Endodermal cell (in vitro differentiated cells): ENCODE data around the gene TTC9B. TPM values are rescaled to one million over a fixed set of nuclear protein-coding genes. Genes with fewer than 3 reads are reported as not detected.
"Not testable (repeated sequence)": the region's sequence is repeated elsewhere in the genome, so short reads cannot be mapped to it uniquely, and the experiment has no call there.

Source experiments
- DNase-seq: peaks from one replicate; pipeline ENCODE4 v3.0.0-alpha.2; 2017
- H3K27ac ChIP-seq: 2 replicates; pipeline ENCODE4 v1.5.1; 2013; ENCODE audit warnings: mild to moderate bottlenecking, low read depth, low read length, moderate library complexity
- H3K27me3 ChIP-seq: 2 replicates; pipeline ENCODE4 v1.6.1; 2013; ENCODE audit warnings: mild to moderate bottlenecking, low read length, moderate library complexity; ENCODE audit not compliant: insufficient read depth, control insufficient read depth, poor library complexity, severe bottlenecking
- H3K36me3 ChIP-seq: 2 replicates; pipeline ENCODE4 v1.7.0; 2013; ENCODE audit warnings: mild to moderate bottlenecking, low read length, moderate library complexity; ENCODE audit not compliant: control insufficient read depth, insufficient read depth
- H3K4me1 ChIP-seq: one replicate; pipeline ENCODE4 v1.7.0; 2013; ENCODE audit warnings: low read length; ENCODE audit not compliant: control insufficient read depth, insufficient read depth
- H3K4me3 ChIP-seq: 2 replicates; pipeline ENCODE4 v1.5.1; 2013; ENCODE audit warnings: mild to moderate bottlenecking, low read length, moderate library complexity
- H3K9ac ChIP-seq: 2 replicates; pipeline ENCODE4 v1.6.1; 2013; ENCODE audit warnings: mild to moderate bottlenecking, low read length, moderate library complexity; ENCODE audit not compliant: poor library complexity, severe bottlenecking; ENCODE audit errors: extremely low read depth
- H3K9me3 ChIP-seq: 2 replicates; pipeline ENCODE4 v1.6.1; 2013; ENCODE audit warnings: mild to moderate bottlenecking, low read length, moderate library complexity; ENCODE audit not compliant: control insufficient read depth
- H3K27ac Mint-ChIP-seq: 2 replicates; pipeline ENCODE4 v1.8.0; 2020; ENCODE audit warnings: mixed read lengths
- H3K27me3 Mint-ChIP-seq: 2 replicates; pipeline ENCODE4 v1.8.0; 2021; ENCODE audit warnings: mild to moderate bottlenecking, mixed read lengths; ENCODE audit not compliant: insufficient read depth
- H3K36me3 Mint-ChIP-seq: 2 replicates; pipeline ENCODE4 v1.8.0; 2020; ENCODE audit warnings: low read depth, mixed read lengths
- H3K4me1 Mint-ChIP-seq: 2 replicates; pipeline ENCODE4 v1.8.0; 2020; ENCODE audit warnings: mixed read lengths
- H3K4me3 Mint-ChIP-seq: 2 replicates; pipeline ENCODE4 v1.8.0; 2020; ENCODE audit warnings: mild to moderate bottlenecking, moderate library complexity, mixed read lengths
- H3K9me3 Mint-ChIP-seq: 2 replicates; pipeline ENCODE4 v1.8.0; 2020; ENCODE audit warnings: mild to moderate bottlenecking, mixed read lengths
- CTCF ChIP-seq: fragments of 200-600 bp; sonication (generic); conservative IDR thresholded peaks from 2 replicates; pipeline ENCODE4 v1.5.0; 2021; ENCODE audit warnings: antibody characterized with exemption, mild to moderate bottlenecking
- WGBS, 2 experiments: methylation state at CpG; one replicate each; pipeline versions ENCODE4 v1.1.5 to v1.1.7; 2013; ENCODE audit warnings: missing lambda C conversion rate in 2 of 2, mixed read lengths in 1 of 2; ENCODE audit not compliant: insufficient coverage in 1 of 2, insufficient read length in 1 of 2; 5-methylcytosine and 5-hydroxymethylcytosine counted together
- total RNA-seq, 2 donors: library from RNA; stranded (reverse); fragmentation: NEBNext Ultra II Directional in 1 of 2; extraction: Animal tissue kit (Norgen Biotek cat#: 25700) in 1 of 2; gene quantifications; 2 replicates in 1 of 2; 3 replicates in 1 of 2; pipeline ENCODE4 v1.2.1, GENCODE V29; 2021

TTC9B gene
- total RNA-seq, 2 donors from 2014 or later, result not detected

DNA sequence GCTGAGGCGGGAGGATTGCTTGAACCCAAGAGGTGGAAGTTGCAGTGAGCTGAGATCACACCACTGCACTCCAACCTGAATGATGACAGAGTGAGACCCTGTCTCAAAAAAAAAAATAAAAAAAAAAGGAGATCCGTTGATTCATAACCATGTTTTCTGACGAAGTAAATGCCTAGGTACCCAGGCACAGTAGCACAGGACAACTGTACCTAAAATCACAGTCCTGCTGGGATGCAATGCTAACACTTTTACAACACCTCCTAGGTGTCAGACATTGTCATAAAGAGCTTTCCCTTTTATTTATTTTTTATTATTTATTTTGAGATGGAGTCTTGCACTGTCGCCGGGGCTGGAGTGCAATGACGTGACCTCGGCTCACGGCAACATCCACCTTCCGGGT is 2.5 kb upstream of the TTC9B start:
- no peaks in the 10 kb centered on the region for H3K4me1 Mint-ChIP-seq
- WGBS, 2 experiments, result 89 to 94% methylated on average over 9 of the region's 9 CpGs
- peaks cover 71% of the 10 kb centered on the region for H3K27me3 Mint-ChIP-seq

DNA sequence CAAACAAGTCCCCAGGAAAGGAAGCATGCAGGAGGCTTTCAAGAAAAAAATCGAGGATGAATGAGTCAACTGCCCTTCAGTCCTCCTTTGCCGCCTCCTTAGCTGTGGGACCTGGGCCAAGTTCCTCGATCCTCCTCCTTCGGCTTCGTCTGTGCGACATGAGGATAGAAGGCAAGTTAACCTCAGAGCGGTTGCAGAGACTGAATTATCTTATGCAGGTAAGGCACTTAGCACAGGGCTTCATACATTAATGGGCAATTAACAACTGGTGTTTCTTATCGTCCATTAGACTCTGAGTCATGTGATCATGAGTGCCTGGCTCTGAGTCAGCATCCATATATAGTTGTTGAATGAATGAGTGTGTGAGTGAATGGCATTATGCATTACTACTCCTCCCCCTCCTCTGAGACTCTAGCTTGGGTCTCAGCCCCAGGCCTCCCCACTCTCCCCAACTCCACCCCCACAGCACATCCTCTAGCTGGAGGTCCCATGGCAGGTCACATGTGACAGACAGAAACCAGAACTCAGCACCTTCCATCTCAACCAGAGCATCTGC is 1.6 kb upstream of the TTC9B start:
- peaks cover 4% of the 10 kb centered on the region for H3K9me3 Mint-ChIP-seq
- Histone ChIP-seq H3K36me3 (no peaks in the 10 kb centered on the region), H3K27me3 (peaks cover 52% of the 10 kb centered on the region), H3K4me1 (no peaks in the 10 kb centered on the region), H3K9ac (no peak overlapping the region), H3K27ac (no peak overlapping the region), H3K9me3 (no peaks in the 10 kb centered on the region), H3K4me3 (no peak overlapping the region)
- no peaks in the 10 kb centered on the region for H3K36me3 Mint-ChIP-seq
- no peak overlapping the region for H3K27ac Mint-ChIP-seq
- H3K4me3 Mint-ChIP-seq, result no peak overlapping the region
- H3K27me3 Mint-ChIP-seq, result peaks cover 62% of the 10 kb centered on the region
- H3K4me1 Mint-ChIP-seq, result no peaks in the 10 kb centered on the region
- no peak for DNase-seq
- 58 to 64% methylated on average over 8 of the region's 8 CpGs for WGBS, 2 experiments
- no peak for TF ChIP-seq CTCF

More for the DNA sequence above, 2.5 kb upstream of the TTC9B start:
- H3K9me3 Mint-ChIP-seq, result peaks cover 4% of the 10 kb centered on the region
- Histone ChIP-seq H3K9me3 (no peaks in the 10 kb centered on the region), H3K27me3 (peaks cover 52% of the 10 kb centered on the region), H3K27ac (no peak overlapping the region), H3K4me1 (no peaks in the 10 kb centered on the region), H3K9ac (no peak overlapping the region), H3K4me3 (no peak overlapping the region), H3K36me3 (no peaks in the 10 kb centered on the region)
- no peak for DNase-seq
- no peak overlapping the region for H3K27ac Mint-ChIP-seq
- TF ChIP-seq CTCF, result no peak
- H3K4me3 Mint-ChIP-seq, result no peak overlapping the region
- H3K36me3 Mint-ChIP-seq, result no peaks in the 10 kb centered on the region

DNA sequence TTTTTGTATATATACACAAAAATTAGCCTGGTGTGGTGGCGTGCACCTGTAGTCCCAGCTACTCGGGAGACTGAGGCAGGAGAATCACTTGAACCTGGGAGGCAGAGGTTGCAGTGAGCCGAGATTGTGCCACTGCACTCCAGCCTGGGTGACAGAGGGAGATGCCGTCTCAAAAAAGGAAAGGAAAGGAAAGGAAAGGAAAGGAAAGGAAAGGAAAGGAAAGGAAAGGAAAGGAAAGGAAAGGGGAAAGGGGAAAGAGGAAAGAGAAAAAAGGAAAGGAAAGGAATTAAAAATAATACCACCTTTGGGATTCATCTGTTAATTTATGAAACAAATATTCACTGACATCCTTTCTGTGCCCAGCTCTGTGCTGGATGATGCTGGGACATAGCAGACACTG is 845 bp upstream of the TTC9B start:
- H3K9me3 Mint-ChIP-seq, H3K4me1 ChIP-seq, H3K9ac ChIP-seq, DNase-seq, H3K27ac Mint-ChIP-seq, H3K36me3 Mint-ChIP-seq, H3K9me3 ChIP-seq, H3K4me1 Mint-ChIP-seq, H3K4me3 Mint-ChIP-seq, H3K27ac ChIP-seq, H3K4me3 ChIP-seq, H3K36me3 ChIP-seq: not testable (repeated sequence)
- peaks cover 52% of the 10 kb centered on the region for H3K27me3 ChIP-seq
- 88 to 90% methylated on average over 4 of the region's 4 CpGs for WGBS, 2 experiments
- H3K27me3 Mint-ChIP-seq, result peaks cover 54% of the 10 kb centered on the region
